ENCODE measurements around the gene STARD9. TPM values are rescaled to one million over a fixed set of nuclear protein-coding genes. Genes with fewer than 3 reads are reported as not detected.
A peak's percentile ranks its signal among the peaks of the same experiment; 100 is the strongest.

Gene STARD9
- total RNA-seq, 1 donor from 2014 or later = 10.0 TPM

DNA sequence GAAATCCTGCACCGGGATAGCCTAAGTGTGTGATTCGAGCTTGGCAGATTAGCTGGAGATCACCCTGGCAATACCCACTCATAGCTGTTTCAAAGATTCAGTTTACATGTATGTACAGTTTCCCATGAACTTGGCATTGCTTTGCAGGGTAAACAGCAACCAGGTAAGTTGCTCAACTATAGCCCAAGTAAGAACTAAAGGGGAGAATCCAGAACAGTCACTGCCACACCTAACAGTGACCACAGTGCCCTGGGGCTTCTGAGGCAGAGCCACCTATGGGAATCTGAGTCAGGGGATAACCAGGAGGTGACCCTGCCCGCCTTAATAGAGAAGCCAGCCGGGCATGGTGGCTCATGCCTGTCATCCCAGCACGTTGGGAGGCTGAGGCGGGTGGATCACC is 145.6 kb downstream of the STARD9 start:
- Mint-ChIP-seq H3K4me1 (no peaks in the 10 kb centered on the region), H3K9me3 (no peaks in the 10 kb centered on the region), H3K36me3 (peaks cover 12% of the 10 kb centered on the region), H3K27ac (no peak overlapping the region), H3K4me3 (no peak overlapping the region), H3K27me3 (ENCODE audit: low read depth) (no peaks in the 10 kb centered on the region)
- TF ChIP-seq, protein P1, sequence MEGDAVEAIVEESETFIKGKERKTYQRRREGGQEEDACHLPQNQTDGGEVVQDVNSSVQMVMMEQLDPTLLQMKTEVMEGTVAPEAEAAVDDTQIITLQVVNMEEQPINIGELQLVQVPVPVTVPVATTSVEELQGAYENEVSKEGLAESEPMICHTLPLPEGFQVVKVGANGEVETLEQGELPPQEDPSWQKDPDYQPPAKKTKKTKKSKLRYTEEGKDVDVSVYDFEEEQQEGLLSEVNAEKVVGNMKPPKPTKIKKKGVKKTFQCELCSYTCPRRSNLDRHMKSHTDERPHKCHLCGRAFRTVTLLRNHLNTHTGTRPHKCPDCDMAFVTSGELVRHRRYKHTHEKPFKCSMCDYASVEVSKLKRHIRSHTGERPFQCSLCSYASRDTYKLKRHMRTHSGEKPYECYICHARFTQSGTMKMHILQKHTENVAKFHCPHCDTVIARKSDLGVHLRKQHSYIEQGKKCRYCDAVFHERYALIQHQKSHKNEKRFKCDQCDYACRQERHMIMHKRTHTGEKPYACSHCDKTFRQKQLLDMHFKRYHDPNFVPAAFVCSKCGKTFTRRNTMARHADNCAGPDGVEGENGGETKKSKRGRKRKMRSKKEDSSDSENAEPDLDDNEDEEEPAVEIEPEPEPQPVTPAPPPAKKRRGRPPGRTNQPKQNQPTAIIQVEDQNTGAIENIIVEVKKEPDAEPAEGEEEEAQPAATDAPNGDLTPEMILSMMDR (IDR thresholded peaks at IDR 0.05; ENCODE audit: unreplicated experiment) = no peak
- DNase-seq (ENCODE audit: low spot score in 2 of 2, unreplicated experiment in 2 of 2) = no peak

DNA sequence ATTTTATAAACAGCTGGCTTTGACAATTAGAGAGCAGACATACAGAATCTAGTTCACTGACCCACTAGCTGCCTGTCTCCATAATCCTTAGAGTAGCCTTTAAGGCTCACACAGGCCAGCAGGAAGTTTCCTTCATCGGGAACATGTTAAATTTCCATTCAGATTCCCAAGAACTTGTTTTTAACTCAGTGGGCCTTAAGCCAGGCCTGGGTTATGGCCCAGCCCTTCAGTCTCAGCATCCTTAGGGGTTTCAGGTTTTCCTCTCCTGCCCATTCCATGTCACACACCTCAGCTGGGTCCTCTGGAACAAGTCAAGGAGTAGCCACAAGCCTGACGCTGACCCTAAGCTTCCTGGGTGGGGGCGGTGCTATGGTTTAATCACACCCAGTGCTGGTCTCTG is 146.5 kb downstream of the STARD9 start:
- no peaks in the 10 kb centered on the region for H3K27me3 Mint-ChIP-seq (ENCODE audit: low read depth)
- no peak for DNase-seq (ENCODE audit: low spot score in 2 of 2, unreplicated experiment in 2 of 2)
- H3K4me3 Mint-ChIP-seq = no peak overlapping the region
- H3K9me3 Mint-ChIP-seq = no peaks in the 10 kb centered on the region
- TF ChIP-seq, protein P1 (IDR thresholded peaks at IDR 0.05; ENCODE audit: unreplicated experiment) = no peak
- H3K4me1 Mint-ChIP-seq = no peaks in the 10 kb centered on the region
- peaks cover 14% of the 10 kb centered on the region for H3K36me3 Mint-ChIP-seq
- no peak overlapping the region for H3K27ac Mint-ChIP-seq

DNA sequence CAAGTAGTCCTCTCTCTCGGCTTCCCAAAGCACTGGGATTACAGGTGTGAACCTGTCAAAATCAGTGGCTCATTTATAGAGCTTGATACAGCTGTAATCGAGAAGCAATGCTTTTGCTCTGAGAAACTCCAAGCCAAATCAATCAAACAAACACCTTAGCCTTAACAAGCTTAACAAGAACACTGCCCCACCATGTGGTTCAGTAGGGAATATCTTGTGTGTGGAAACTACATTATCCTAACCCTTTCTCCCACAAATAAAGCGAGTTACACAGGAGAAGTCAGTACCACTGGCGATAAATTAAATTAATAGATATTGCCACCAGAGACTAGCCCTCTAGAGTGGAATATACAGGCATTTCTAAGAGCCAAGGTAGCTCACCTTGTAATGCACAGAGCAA is 147.7 kb downstream of the STARD9 start:
- Mint-ChIP-seq H3K4me1 (peaks cover 3% of the 10 kb centered on the region), H3K9me3 (no peaks in the 10 kb centered on the region), H3K27ac (peak overlapping the region; percentile 24), H3K4me3 (no peak overlapping the region), H3K27me3 (ENCODE audit: low read depth) (no peaks in the 10 kb centered on the region), H3K36me3 (peaks cover 14% of the 10 kb centered on the region)
- TF ChIP-seq, protein P1 (IDR thresholded peaks at IDR 0.05; ENCODE audit: unreplicated experiment) = no peak
- no peak for DNase-seq (ENCODE audit: low spot score in 2 of 2, unreplicated experiment in 2 of 2)

DNA sequence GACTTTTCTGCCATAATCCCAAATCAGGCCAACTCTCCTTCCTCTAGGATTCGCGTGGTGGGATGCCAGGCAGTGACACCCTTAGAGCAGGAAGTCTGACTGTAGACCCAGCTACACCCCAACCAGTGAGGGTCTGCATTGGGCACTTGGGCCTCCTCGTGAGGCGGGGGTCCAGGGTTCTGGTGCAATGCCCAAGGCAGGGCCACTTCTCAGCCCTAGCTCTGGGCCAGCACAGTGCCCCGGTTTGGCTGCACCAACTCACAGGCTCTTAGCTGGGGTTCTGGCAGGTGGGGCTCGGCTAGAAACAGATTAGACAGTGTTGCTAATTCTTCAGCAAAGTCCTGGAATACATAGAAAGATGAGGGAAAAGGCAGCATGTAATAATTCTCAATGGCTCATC is 148.9 kb downstream of the STARD9 start:
- DNase-seq (ENCODE audit: low spot score in 2 of 2, unreplicated experiment in 2 of 2) = no peak
- H3K27ac Mint-ChIP-seq = no peak overlapping the region
- H3K27me3 Mint-ChIP-seq (ENCODE audit: low read depth) = no peaks in the 10 kb centered on the region
- peaks cover 21% of the 10 kb centered on the region for H3K36me3 Mint-ChIP-seq
- TF ChIP-seq, protein P1 (IDR thresholded peaks at IDR 0.05; ENCODE audit: unreplicated experiment) = no peak
- H3K9me3 Mint-ChIP-seq = no peaks in the 10 kb centered on the region
- H3K4me1 Mint-ChIP-seq = peaks cover 5% of the 10 kb centered on the region
- no peak overlapping the region for H3K4me3 Mint-ChIP-seq

DNA sequence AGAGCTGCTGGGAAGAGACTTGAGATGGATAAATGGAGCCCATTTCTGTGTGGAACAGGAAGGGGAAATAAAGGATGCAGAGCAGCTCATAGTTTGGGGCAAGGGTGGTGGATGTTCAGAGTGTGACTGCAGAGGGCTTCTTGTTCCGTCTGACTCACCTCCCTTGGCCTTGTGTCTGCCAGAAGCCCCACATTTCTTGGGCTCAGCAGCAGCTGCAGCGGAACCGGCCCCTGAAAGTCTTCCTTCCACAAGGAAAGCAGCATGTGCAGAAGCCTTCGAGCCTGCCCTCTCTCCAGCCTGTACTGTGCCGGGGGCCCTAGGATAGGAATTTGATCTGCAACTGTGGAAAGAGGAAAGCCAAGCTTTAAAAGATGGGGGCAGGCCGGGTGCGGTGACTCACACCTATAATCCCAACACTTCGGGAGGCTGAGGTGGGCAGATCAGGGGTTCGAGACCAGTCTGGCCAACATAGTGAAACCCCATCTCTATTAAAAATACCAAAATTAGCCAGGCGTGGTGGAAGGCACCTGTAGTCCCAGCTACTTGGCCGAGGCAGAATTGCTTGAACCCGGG is 150.0 kb downstream of the STARD9 start:
- DNase-seq (ENCODE audit: low spot score in 2 of 2, unreplicated experiment in 2 of 2) = no peak

More for the DNA sequence above, 150.0 kb downstream of the STARD9 start:
- no peaks in the 10 kb centered on the region for H3K9me3 Mint-ChIP-seq
- peaks cover 5% of the 10 kb centered on the region for H3K4me1 Mint-ChIP-seq
- H3K27me3 Mint-ChIP-seq (ENCODE audit: low read depth) = no peaks in the 10 kb centered on the region
- H3K4me3 Mint-ChIP-seq = no peak overlapping the region
- no peak overlapping the region for H3K27ac Mint-ChIP-seq
- TF ChIP-seq, protein P1 (IDR thresholded peaks at IDR 0.05; ENCODE audit: unreplicated experiment) = no peak
- peaks cover 23% of the 10 kb centered on the region for H3K36me3 Mint-ChIP-seq
